ENCODE measurements around the gene TAS2R60.

DNA sequence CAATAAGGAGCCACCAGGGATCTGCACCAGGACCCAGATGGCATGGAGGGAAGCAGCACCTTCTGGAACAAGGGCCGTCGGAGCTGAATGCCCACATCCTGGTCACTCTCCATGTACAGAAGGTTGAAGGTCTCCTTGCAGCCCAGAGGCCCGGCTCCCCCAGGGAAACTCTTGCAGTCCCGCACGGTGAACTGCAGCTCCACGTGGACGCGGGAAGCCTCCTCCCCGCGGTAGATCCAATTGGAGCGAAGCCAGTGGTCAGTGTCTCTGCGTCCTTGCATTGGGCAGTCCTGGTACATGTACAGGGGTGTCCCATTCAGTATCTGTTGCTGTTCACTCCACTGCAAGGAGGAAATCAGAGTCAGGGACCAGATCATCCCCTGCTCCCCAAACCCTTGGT lies 42.0 kb upstream of the TAS2R60 start:
- TF ChIP-seq, protein P1, sequence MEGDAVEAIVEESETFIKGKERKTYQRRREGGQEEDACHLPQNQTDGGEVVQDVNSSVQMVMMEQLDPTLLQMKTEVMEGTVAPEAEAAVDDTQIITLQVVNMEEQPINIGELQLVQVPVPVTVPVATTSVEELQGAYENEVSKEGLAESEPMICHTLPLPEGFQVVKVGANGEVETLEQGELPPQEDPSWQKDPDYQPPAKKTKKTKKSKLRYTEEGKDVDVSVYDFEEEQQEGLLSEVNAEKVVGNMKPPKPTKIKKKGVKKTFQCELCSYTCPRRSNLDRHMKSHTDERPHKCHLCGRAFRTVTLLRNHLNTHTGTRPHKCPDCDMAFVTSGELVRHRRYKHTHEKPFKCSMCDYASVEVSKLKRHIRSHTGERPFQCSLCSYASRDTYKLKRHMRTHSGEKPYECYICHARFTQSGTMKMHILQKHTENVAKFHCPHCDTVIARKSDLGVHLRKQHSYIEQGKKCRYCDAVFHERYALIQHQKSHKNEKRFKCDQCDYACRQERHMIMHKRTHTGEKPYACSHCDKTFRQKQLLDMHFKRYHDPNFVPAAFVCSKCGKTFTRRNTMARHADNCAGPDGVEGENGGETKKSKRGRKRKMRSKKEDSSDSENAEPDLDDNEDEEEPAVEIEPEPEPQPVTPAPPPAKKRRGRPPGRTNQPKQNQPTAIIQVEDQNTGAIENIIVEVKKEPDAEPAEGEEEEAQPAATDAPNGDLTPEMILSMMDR (IDR thresholded peaks at IDR 0.05): no peak
- TF ChIP-seq EP300 (IDR thresholded peaks at IDR 0.05): no peak

Measured in esophagus muscularis mucosa (tissue), 3 donors.